Upper lobe of right lung (tissue), 1 donor: ENCODE data around the gene CAMSAP1. TPM values are rescaled to one million over a fixed set of nuclear protein-coding genes. Genes with fewer than 3 reads are reported as not detected.

ENCODE experiments used
- ATAC-seq: fragments of 200-7000 bp; cut with Tn5 transposase; one replicate; pipeline ENCODE4 v1.9.1; 2020; ENCODE audit warnings: mild to moderate bottlenecking, moderate library complexity
- DNase-seq: peaks from one replicate; pipeline ENCODE4 v3.0.0-alpha.2; 2020
- H3K27ac ChIP-seq: fragments of 200-600 bp; one replicate; pipeline ENCODE4 v1.8.0; 2022
- H3K27me3 ChIP-seq: fragments of 200-600 bp; one replicate; pipeline ENCODE4 v1.8.0; 2022; ENCODE audit warnings: mild to moderate bottlenecking
- H3K36me3 ChIP-seq: fragments of 200-600 bp; one replicate; pipeline ENCODE4 v1.8.0; 2022
- H3K4me1 ChIP-seq: fragments of 200-600 bp; one replicate; pipeline ENCODE4 v1.8.0; 2022
- H3K4me3 ChIP-seq: fragments of 200-600 bp; one replicate; pipeline ENCODE4 v1.8.0; 2022; ENCODE audit warnings: mild to moderate bottlenecking
- H3K9me3 ChIP-seq: fragments of 200-600 bp; one replicate; pipeline ENCODE4 v1.8.0; 2022
- intact Hi-C: fragments of 100-400 bp; cut with DNase I; formaldehyde crosslinking; loops from one replicate; pipeline ENCODE4 v1.11.0; 2022
- total RNA-seq: library from RNA; stranded (reverse); fragmentation: NEBNext Ultra II Directional; extraction: Animal tissue kit (Norgen Biotek cat#: 25700); gene quantifications from one replicate; pipeline ENCODE4 v1.2.1, GENCODE V29; 2021
- TF ChIP-seq, protein P1 (sequence below): fragments of 200-600 bp; IDR thresholded peaks from one replicate; pipeline ENCODE4 v1.8.0; 2022; ENCODE audit warnings: antibody characterized with exemption
- donor health status: DM: no; HTN: yes; CAD: no; lungs with severe emphysema.

CAMSAP1 gene
- total RNA-seq, 1 donor from 2014 or later = 26.5 TPM

DNA sequence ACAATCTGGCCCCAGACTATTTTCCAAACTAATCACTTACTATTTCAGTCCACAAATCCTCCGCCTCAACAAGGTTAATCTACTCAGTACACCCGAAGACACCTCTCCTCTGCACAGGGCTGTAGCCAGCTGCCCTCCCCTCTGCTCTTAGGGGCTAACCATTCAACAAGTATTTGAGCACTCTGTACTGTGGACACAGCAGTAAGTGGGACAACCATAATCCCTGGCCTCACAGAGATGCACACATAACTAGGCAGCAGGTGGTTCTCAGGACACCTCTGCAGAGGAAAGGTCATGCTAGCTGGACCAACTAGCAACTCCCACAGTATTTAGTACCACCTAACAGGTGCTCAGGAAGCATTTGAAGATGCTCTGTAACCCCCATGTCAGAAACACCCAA, 5.5 kb downstream of the CAMSAP1 start:
- DNase-seq (peak; percentile 21), ATAC-seq (no peak)
- H3K9me3 ChIP-seq = no peaks in the 10 kb centered on the region
- TF ChIP-seq, protein P1, sequence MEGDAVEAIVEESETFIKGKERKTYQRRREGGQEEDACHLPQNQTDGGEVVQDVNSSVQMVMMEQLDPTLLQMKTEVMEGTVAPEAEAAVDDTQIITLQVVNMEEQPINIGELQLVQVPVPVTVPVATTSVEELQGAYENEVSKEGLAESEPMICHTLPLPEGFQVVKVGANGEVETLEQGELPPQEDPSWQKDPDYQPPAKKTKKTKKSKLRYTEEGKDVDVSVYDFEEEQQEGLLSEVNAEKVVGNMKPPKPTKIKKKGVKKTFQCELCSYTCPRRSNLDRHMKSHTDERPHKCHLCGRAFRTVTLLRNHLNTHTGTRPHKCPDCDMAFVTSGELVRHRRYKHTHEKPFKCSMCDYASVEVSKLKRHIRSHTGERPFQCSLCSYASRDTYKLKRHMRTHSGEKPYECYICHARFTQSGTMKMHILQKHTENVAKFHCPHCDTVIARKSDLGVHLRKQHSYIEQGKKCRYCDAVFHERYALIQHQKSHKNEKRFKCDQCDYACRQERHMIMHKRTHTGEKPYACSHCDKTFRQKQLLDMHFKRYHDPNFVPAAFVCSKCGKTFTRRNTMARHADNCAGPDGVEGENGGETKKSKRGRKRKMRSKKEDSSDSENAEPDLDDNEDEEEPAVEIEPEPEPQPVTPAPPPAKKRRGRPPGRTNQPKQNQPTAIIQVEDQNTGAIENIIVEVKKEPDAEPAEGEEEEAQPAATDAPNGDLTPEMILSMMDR = no peak
- no peaks in the 10 kb centered on the region for H3K27me3 ChIP-seq
- peaks cover 31% of the 10 kb centered on the region for H3K4me1 ChIP-seq
- intact Hi-C loops = no loop called here
- no peak overlapping the region for H3K27ac ChIP-seq
- no peak overlapping the region for H3K4me3 ChIP-seq
- H3K36me3 ChIP-seq = no peaks in the 10 kb centered on the region

DNA sequence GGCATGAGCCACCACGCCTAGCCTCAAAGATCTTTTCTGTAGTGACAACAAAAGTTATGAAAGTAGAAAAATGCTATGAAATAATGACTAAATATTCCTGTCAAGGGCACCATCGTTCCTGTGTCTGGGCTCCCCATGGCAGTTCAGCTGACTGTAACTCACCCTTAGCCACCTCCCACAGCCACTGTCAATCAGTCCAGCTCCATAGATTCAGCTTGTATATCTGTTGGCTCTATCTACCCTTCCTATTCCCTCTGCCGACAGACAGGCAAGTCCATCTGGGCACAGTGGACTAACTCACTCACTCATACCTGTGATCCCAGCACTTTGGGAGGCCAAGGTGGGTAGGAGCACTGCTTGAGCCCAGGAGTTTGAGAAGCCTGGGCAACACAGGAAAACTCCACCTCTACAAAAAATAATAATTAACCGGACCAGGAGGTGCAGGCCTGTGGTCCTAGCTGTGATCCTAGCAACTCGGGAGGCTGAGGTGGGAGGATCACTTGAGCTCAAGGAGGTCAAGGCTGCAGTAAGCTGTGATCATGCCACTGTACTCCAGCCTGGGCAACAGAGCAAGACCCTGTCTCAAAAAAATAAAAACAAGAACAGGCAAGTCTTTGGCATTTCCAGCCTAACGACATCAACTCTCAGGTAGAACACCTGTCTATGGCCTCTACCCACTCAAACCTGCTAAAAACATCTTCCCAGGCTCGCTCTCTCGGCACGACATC, 6.2 kb downstream of the CAMSAP1 start:
- Histone ChIP-seq H3K4me3 (no peak overlapping the region), H3K4me1 (peaks cover 29% of the 10 kb centered on the region), H3K9me3 (no peaks in the 10 kb centered on the region), H3K36me3 (no peaks in the 10 kb centered on the region), H3K27me3 (no peaks in the 10 kb centered on the region), H3K27ac (no peak overlapping the region)
- TF ChIP-seq, protein P1 = no peak
- ATAC-seq (no peak), DNase-seq (peak; percentile 20)
- intact Hi-C loops = no loop called here

DNA sequence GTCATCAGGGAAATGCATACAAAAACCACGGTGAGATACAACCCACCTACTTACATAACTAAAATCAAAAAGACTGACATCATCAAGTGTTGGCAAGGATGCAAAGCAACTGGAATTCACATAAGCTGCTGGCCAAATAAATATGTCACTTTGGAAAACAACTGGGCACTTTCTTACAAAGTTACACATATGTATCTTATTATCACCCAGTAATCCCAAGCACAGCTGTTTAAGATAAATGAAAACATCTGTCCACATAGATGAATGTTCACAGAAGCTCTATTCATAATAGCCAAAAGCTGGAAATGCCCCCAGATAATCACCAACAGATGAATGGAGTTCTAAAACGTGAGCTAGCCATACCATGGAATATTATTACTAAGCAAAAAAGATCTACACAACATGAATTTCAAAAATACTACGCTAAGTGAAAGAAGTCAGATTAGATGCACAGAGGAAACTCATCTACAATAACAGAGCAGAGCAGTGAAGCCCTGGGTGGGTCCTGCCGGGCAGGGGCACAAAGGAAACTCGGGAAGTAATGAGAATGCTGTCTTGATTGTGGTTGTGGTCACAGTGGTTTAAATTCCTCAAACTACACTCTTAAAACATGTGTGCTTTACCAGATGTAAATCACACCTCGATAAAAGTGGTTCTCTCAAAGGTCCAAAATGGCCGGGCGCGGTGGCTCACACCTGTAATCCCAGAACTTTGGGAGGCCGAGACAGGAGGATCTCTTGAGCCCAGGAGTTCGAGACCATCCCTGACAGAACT, 8.5 kb downstream of the CAMSAP1 start:
- Histone ChIP-seq H3K4me1 (peaks cover 16% of the 10 kb centered on the region), H3K27ac (no peak overlapping the region), H3K4me3 (no peak overlapping the region), H3K27me3 (no peaks in the 10 kb centered on the region), H3K9me3 (no peaks in the 10 kb centered on the region), H3K36me3 (no peaks in the 10 kb centered on the region)
- TF ChIP-seq, protein P1 = no peak
- ATAC-seq = no peak
- intact Hi-C loops = no loop called here
- DNase-seq = peak; percentile 1

DNA sequence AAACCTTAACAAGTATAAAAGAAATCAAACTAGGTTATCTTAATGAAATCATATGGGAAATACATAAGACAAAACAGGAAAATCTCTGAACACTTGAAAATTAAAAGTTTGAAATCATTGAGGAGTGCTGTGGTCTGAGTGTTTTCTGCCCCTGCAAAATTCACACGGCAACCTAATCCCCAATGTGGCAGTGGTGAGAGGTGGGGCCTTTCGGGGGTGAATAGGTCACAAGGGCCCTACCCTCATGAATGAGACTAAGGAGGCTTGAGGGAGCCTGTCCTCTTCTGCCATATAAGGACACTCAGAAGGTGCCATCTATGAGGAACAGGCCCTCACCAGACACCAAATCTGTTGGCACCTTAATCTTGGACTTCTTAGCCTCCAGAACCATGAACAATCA, 10.7 kb downstream of the CAMSAP1 start:
- TF ChIP-seq, protein P1 = no peak
- intact Hi-C loops = no loop called here
- Histone ChIP-seq H3K27me3 (no peaks in the 10 kb centered on the region), H3K9me3 (no peaks in the 10 kb centered on the region), H3K4me3 (no peak overlapping the region), H3K4me1 (peaks cover 10% of the 10 kb centered on the region), H3K27ac (no peak overlapping the region), H3K36me3 (no peaks in the 10 kb centered on the region)
- no peak for DNase-seq
- ATAC-seq = no peak

DNA sequence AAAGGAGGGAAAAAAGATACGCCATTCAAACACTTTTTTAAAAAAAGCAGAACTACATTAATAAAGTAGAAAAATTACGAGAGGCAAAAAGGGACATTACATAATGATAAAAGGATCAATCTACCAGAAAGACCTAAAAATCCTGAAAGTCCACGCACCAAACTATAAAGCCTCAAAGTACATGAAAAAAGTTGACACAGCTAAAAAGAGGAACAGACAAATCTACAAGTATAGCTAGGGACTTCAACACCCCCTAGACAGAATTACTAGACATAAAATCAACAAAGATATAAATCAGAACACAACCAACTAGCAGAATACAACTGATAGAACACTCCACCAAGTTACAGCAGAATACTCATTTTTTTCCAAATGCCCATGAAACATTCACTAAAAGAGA, 11.1 kb downstream of the CAMSAP1 start:
- no peaks in the 10 kb centered on the region for H3K9me3 ChIP-seq
- no peak overlapping the region for H3K27ac ChIP-seq
- DNase-seq (no peak), ATAC-seq (no peak)
- no peaks in the 10 kb centered on the region for H3K27me3 ChIP-seq
- intact Hi-C loops = no loop called here
- H3K36me3 ChIP-seq = no peaks in the 10 kb centered on the region
- H3K4me1 ChIP-seq = peaks cover 10% of the 10 kb centered on the region
- TF ChIP-seq, protein P1 = no peak
- no peak overlapping the region for H3K4me3 ChIP-seq
